NCI-H748 treated with DMSO at 0.1 percent for 48 hours (cell line): Measurements from ENCODE around the gene ARMCX5.

ENCODE experiments used
- DNase-seq: peaks from one replicate; lab custom pipeline; 2025; lab: John Stamatoyannopoulos, UW

The ARMCX5 gene

DNA sequence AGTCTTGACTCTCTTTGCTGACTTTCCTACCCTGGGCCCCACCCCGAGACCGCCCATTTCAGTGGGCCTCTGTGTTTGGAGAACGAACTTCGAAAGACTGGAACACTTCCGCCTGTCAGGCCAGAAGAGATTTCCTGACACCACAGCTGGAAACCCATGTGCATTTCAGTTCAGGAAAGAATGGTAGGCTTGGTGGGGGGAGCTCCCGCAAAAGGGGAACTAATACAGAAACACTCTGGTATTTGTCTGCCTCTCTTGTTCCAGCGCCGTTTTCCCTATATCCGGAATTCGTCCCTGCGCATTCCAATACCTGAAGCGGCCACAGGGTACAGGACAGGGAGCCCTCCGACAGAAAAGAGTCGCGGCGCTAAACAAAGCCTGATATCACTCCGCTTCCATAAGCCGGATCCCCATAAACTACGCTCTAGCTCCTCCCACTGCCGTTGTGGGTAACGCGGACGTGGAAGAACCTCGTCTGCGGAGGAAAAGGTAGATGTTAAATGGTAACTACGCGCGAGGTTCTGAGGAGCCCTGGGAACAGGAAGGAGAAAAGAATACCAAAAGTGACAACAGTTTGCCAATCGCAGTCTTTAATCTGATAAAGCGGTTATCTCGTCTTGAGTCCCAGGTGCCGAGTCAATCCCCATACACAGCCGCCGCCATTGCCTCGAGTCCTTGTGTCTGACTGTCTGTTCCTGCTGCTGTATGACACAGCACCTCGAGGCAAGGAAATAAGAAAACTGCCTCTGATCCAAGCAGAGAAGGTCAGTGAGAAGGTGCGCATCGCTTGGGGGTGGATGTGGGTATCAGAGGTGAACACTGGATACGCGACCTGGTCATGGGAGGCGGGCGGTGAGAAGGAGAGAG is at the start of gene ARMCX5:
ARMCX5 (plus strand) TSS at position 432 of the 867 bp plus-strand sequence. CDS start 2,627 bp downstream, outside the sequence.
- peak; percentile 62 for DNase-seq

DNA sequence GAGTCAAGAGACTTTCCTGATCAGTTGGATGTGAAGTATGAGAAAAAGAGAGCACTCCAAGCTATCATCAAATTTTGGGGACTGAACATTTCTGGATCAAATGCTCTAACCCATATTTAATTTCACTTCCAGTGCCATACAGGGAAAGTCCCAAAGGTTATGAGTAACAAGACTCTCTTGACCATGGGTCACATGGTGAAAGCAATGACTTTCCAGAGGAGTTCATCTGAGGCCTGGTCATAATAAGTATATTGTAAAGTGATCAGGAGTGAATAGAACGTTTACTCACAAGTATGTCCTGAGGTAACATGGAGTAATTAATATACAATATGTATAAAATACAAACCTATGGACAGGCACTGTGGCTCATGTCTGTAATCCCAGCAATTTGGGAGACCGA is 40.7 kb upstream of the ARMCX5 start:
- no peak for DNase-seq

DNA sequence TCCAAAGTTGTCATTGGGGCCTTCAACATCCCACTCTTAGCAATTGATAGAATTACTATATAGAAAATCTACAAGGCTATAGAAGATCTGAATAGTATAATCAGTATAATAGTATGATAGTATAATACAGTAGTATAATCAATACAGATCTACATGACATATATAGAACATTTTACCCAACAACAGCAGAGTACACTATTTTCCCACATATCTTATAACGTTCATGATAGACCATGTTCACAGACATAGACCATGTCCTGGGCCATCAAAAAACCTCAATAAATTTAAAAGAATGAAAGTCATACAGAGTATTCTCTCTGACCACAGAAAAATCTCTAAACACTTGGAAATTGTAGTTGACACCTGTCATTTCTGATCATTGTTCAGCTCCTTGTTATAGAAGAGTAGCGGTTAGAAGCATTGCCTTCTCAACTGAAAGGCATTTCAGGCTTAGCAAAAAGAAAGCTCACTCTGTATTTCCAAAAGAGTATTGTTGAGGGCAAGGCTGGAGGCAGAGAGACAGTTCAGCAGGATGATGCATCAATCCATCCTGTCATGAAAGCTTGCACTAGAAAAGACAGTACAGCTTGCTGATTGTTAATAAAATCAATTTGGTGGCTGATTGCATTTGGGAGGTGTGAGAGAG is 38.8 kb upstream of the ARMCX5 start:
- DNase-seq = no peak

DNA sequence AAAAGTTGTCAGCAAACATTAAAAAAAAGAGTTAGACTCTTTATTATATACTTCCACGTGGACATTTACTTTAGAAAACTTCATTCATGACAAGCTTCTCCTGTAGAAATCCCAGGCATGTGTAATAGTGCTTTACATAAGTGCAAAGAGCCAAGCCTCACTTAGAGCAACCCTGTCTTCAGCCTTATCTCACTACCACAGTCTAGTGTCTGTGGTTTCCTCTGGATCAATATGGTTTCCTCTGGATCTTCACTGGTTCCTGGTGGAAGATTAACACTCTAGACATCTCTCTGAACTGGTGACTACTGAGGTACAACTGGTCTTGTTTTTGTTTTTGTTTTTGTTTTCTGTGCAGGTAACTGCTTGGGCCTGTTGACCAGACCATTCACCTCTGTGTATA is 18.4 kb upstream of the ARMCX5 start:
- no peak for DNase-seq

DNA sequence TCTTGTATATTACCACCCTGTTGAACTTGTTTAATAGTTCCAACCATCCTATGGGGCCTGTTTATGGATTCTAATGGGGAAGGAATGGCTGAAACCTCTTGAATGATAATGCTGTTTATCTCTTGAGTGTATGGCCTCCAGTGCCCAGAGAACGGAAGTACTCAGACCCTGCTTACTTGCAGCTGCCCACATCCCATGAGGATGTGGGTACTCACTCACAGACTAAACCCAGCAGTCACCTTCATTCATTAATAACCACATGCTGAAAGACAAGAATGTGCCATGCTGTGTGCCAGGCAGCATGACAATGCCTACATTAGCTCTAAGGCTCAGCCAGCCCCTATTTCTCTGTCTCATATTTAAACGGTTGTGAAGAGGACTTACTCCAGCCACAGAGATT is 5.9 kb upstream of the ARMCX5 start:
- DNase-seq = no peak

DNA sequence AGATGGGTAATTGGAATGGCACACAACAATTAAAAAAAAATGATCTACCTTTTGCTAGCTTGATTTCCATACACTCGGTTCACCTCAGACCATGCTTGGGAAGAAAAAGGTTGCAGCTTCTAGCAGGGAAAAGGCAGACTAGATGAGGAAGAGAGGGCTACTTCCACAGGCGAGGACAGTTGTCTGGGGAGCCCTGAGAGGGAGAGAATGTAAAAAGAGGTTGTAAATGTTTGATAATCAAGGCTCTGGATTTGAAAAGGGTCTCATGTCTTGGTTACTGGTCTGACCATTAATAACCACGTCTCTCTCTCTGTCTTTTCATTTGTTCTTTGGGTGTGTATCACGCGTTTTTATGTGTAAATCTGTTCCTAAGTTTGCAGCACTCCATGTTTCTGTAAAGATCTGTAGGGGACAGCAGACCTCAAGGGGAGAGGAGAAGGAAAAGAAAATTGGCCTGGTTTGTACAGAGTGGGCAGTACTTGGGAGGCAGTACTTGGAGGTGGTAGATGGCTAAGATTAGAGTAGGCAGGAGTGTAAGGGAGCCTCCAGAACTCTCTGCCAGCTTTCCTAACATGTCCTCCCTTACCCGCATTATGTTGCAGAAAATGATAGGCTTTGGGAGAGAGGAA is 750 bp downstream of the ARMCX5 start:
- DNase-seq = no peak

DNA sequence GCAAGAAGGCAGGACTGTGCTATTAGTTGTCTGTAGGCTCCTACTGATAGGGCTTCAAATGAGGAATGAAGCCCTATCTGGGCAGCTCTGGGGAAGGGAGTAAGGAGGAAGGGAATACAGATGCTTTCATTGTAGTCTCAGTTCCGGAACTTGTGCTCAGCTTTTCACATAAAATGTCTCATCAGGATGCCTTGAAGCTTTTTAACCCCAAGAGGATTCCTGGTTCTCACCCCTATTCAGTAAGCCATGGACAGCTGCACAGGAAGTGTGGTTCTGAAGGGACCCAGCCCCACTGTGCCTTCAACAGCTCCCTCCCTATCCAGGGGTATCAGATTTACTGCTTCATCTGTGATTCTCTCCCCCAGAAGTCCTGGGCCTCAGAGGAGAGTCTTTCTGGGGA is 5.0 kb downstream of the ARMCX5 start:
- no peak for DNase-seq

DNA sequence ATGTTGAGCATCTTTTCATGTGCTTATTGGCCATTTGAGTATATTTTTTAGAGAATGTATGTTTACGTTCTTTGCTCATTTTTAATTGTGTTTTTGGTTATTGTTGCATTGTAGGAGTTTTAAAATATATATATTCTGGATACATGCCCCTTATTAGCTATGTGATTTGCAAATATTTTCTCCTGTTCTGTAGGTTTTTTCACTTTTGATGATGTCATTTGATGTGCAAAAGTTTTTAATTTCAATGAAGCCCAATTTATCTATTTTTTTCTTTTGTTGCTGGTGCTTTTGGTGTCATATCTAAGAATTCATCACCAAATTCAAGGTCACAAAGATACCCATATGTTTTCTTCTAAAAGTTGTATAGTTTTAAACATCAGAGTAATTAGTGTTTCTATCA is 6.8 kb downstream of the ARMCX5 start:
- DNase-seq = no peak

DNA sequence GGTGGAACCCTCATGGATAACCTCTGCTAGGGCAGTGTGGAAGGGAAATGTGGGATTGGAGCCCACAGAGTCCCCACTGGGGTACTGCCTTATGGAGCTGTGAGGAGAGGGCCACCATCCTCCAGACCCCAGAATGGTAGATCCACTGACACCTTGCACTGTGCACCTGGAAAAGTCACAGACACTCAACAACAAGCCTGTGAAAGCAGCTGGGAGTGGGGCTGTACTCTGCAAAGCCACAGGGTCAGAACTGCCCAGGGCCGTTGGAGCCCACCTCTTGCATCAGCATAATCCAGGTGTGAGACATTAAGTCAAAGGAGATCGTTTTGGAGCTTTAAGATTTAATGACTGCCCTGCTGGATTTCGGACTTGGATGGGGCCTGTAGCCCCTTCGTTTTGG is 11.6 kb downstream of the ARMCX5 start:
- no peak for DNase-seq

DNA sequence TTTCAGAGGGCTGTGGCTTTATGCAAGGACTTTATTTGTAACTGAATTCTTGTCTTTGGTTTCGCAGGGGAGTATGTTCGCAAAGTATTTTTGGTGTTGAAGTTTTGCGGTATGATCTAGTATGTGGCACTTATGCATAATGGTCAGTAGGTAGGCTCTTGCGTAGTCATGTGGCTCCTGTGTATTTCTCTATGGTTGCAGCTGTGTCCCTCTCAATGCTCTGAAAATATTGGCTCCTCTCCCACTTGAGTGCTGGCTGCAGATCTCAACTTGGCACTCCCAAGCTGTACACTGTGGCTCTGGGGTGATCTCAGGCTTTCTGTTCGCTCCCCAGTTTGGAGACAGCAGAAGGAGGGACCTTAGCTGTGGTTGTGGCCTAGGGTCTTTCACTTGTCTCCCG is 24.8 kb downstream of the ARMCX5 start:
- no peak for DNase-seq

DNA sequence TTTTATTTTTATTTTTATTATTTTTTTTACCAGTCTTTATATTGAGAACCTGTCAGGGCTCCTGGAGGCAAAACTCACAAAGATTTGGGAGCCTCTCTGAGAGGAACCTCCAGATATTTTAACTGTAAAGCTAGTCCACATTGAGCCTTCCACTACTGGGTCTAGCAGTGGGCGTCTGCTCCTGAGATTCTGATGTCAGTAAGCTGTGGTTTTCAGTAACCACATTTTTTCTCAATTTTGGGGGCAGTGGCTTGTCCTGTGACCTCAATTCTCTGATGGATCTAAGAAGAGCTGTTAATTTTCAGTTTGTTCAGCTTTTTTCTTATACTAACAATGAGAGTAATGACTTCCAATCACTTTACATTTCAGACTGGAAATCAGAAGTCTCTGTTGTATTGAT is 28.3 kb downstream of the ARMCX5 start:
- no peak for DNase-seq

DNA sequence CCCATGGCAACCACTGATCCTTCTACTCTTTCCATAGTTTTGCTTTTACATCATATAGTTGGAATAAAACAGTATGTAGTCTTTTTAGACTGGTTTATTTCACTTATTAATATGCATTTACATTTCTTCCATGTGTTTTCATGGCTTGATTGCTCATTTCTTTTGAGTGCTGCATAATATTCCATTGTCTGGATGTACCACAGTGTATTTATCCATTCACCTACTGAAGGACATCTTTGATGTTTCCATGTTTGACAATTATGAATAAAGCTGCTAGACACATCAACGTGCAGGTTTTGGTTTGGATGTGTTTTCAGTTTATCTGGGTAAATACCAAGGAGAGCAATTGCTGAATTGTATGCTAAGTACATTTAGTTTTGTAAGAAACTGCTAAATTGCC is 38.2 kb downstream of the ARMCX5 start:
- DNase-seq = no peak

DNA sequence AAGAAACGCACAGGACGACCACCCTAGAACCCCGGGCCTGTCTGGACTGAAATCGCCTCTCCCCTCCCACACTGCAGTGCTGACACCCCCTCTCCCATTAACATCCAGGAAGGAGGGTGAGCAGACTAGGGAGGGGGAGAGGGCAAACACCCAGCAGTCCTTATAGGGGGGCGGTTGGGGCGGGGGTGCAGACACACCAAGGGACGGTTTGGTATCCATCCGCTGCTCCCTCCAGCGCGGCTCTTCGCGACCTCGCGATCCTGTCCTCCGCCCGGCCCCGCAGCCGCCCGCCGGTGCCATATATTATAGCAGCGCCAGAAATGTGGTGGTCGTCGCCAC is 51.6 kb downstream of the ARMCX5 start:
- no peak for DNase-seq

DNA sequence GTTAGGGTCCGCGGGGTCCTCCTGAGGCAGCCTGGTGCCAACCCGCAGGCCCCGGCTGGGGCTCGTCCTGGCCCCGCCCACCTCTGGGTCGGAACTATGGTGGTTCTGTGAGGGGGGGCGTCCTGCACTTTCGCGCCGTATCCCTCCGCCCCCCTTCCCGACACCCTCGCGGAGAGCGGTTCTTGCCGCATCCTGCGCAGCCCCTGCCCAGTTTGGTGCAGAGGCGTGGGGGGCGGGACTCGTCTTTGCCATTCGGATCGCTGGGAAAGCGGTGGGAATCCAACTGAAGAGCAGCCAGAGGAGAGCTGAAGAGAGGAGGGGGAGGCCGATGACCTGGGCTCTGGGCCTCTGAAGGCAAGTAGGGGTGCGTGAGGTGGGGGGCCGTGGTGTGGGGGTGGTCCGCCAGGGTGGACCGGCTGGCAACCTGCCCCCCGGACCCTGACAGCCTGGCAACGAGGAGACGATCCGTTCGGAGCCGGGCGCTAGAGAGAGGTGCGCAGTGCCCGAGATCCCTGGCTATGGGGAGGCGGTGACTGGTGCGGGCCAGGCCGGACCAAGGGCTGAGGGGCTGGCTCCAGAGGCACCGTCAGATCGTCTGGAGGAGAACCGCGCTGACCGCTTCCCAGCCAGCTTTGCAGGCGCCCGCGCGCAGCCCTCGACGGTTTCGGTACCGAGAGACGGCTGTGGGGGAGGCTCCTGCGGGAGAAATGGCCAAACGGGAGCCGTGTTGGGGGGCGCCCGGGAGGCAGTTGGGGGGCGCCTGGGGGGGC is 52.1 kb downstream of the ARMCX5 start, which contains the start of gene GPRASP1:
GPRASP1 (plus strand) TSS at position 242 of the 770 bp plus-strand sequence. CDS start 2,431 bp downstream, outside the sequence.
- DNase-seq = peak; percentile 10

DNA sequence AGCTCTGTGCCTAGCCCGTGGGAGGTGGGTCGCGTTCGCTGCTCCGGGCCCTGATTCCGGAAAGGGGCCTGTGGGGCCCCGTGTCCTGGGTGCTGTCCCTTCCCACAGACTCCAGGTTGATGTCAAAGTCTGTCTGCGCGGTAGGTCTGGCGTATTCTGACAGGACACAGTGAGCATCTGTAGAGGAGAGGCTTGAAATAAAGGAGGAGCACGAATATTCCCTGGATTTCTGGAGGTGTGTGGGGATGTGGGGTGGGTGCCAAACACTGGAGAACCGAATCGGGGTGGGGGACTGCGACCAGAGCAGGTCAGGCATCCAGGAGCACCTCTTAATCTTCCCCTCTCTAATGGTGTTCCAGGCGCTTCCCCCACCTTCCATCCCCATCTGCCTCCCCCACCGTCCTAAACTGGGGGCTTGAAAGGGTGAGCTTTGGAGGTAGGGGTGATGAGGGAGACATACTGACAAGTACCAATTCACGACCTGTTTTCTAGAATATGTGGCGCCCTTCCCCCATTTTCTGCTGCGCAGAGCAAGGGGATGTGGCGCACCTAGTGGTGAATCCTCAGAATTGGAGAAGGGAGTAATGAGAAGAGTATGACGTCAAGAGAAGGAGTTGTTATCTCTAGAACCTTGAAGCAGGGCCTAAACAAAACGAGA is 52.8 kb downstream of the ARMCX5 start:
- peak; percentile 33 for DNase-seq
